Adrenal gland (tissue), 12 donors: Measurements from ENCODE around the gene LMNA. TPM values are rescaled to one million over a fixed set of nuclear protein-coding genes. Genes with fewer than 3 reads are reported as not detected.

Source experiments
- DNase-seq, 7 donors: peaks; one replicate each; pipeline ENCODE4 v3.0.0-alpha.2; 2019 to 2020
- H3K27ac ChIP-seq, 5 donors: fragments of 200-600 bp; sonication (generic) in 4 of 5; 1 replicate in 3 of 5; 2 replicates in 2 of 5; pipeline versions ENCODE4 v1.5.1 to v1.8.0; 2016 to 2020; ENCODE audit warnings: mild to moderate bottlenecking in 1 of 5
- H3K27me3 ChIP-seq: fragments of 200-600 bp; 2 replicates; pipeline ENCODE4 v1.8.0; 2021
- H3K36me3 ChIP-seq, 2 donors: fragments of 200-600 bp; replicated peaks in 1 of 2; 1 replicate in 1 of 2; 2 replicates in 1 of 2; pipeline versions ENCODE4 v1.5.1 to v1.8.0; 2018 to 2022
- H3K4me1 ChIP-seq, 2 donors: fragments of 200-600 bp; replicated peaks in 1 of 2; 1 replicate in 1 of 2; 2 replicates in 1 of 2; pipeline versions ENCODE4 v1.5.1 to v1.8.0; 2018 to 2021
- H3K4me3 ChIP-seq, 4 donors: fragments of 200-600 bp; sonication (generic) in 3 of 4; one replicate each; pipeline ENCODE4 v1.5.1; 2016 to 2018
- H3K9me3 ChIP-seq, 3 donors: fragments of 200-600 bp; sonication (generic) in 1 of 3; replicated peaks in 1 of 3; 1 replicate in 2 of 3; 2 replicates in 1 of 3; pipeline versions ENCODE4 v1.5.1 to v1.8.0; 2016 to 2021
- POLR2A ChIP-seq, 2 donors: fragments of 450-650 bp; IDR thresholded peaks; one replicate each; pipeline ENCODE4 v1.6.1; 2017; ENCODE audit warnings: antibody characterized with exemption in 2 of 2, mild to moderate bottlenecking in 2 of 2, moderate library complexity in 1 of 2
- WGBS, 4 donors: extraction: QIAGEN DNeasy Blood & Tissue Kit in 2 of 4; methylation state at CpG; one replicate each; pipeline versions ENCODE4 v1.1.5 to v1.1.7; 2013 to 2017; 5-methylcytosine and 5-hydroxymethylcytosine counted together
- intact Hi-C, 2 donors: fragments of 100-400 bp; cut with DNase I; formaldehyde crosslinking; loops; one replicate each; pipeline versions ENCODE4 v1.14.1 to v1.15.0; 2022 to 2023
- polyA plus RNA-seq, 3 donors: library from polyadenylated mRNA; stranded (reverse); fragments of 200-250 nt in 2 of 3; fragments of 350-450 nt in 1 of 3; fragmentation: Illumina TruSeq in 1 of 3; extraction: RNeasy Lipid Tissue Mini Kit (QIAGEN cat#74804) in 1 of 3; gene quantifications; one replicate each; pipeline ENCODE4 v1.2.3, GENCODE V29; 2013 to 2014
- total RNA-seq, 9 donors: library from RNA; depleted of rRNA in 4 of 9; stranded (reverse); fragments of >200 nt in 4 of 9; fragments of 120-200 nt in 1 of 9; fragmentation: NEBNext Ultra II Directional in 1 of 9; extraction: Animal tissue kit (Norgen Biotek cat#: 25700) in 1 of 9; gene quantifications; one replicate each; pipeline versions ENCODE4 v1.1.0 to v1.2.4, GENCODE V29; 2013 to 2023
- TF ChIP-seq, protein P1 (sequence below), 6 experiments: fragments of 450-650 bp in 4 of 6; fragments of 200-600 bp in 2 of 6; sonication (generic) in 1 of 6; IDR thresholded peaks; 1 replicate in 5 of 6; 2 replicates in 1 of 6; pipeline versions ENCODE4 v1.5.1 to v1.8.0; 2016 to 2021; ENCODE audit warnings: antibody characterized with exemption in 6 of 6, mild to moderate bottlenecking in 2 of 6, moderate library complexity in 1 of 6
- donor health status: healthy with polysubstance abuse.
- donor health status: Bipolar disorder and iron deficiency.
- donor health status: DM: yes; HTN: yes; CAD: no.
- donor health status: DM: no; HTN: no; CAD: no.
- donor health status: DM: no; HTN: no; CAD: no.
- donor health status: DM: yes; HTN: yes; CAD: no.

LMNA gene
- total and polyA plus RNA-seq, 12 donors = 116 to 591 (median 382) TPM

DNA sequence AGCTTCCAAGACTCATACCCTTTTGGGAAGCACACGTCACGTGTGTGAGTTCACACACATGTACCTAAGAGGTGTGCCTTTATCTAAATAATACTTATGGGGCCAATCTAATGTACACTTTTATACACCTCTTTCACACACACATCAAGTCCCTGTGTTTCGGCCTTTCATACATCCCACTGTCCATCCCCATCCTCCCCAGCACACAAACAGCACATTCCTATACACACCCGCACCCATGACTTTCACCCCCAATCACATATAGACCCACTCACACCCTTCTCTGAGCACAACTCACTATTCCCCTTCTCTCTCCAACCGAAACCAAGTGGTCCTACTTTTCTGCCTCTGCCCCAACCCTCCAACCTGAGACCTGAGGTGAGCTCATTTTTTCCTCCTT lies 35.8 kb upstream of the LMNA start:
- H3K4me3 ChIP-seq = no peak overlapping the region
- H3K27me3 ChIP-seq = no peaks in the 10 kb centered on the region
- intact Hi-C loops = no loop called here
- no peak overlapping the region for H3K27ac ChIP-seq
- no peak for TF ChIP-seq POLR2A (IDR thresholded peaks at IDR 0.05)
- TF ChIP-seq, protein P1, sequence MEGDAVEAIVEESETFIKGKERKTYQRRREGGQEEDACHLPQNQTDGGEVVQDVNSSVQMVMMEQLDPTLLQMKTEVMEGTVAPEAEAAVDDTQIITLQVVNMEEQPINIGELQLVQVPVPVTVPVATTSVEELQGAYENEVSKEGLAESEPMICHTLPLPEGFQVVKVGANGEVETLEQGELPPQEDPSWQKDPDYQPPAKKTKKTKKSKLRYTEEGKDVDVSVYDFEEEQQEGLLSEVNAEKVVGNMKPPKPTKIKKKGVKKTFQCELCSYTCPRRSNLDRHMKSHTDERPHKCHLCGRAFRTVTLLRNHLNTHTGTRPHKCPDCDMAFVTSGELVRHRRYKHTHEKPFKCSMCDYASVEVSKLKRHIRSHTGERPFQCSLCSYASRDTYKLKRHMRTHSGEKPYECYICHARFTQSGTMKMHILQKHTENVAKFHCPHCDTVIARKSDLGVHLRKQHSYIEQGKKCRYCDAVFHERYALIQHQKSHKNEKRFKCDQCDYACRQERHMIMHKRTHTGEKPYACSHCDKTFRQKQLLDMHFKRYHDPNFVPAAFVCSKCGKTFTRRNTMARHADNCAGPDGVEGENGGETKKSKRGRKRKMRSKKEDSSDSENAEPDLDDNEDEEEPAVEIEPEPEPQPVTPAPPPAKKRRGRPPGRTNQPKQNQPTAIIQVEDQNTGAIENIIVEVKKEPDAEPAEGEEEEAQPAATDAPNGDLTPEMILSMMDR (IDR thresholded peaks at IDR 0.05) = no peak
- no peaks in the 10 kb centered on the region for H3K9me3 ChIP-seq
- H3K4me1 ChIP-seq = peaks cover 9 to 14% of the 10 kb centered on the region in 2 donors
- no peaks in the 10 kb centered on the region for H3K36me3 ChIP-seq
- DNase-seq = no peak
- 88 to 95% (median 94%) methylated on average over 5 of the region's 5 CpGs for WGBS, 4 donors

DNA sequence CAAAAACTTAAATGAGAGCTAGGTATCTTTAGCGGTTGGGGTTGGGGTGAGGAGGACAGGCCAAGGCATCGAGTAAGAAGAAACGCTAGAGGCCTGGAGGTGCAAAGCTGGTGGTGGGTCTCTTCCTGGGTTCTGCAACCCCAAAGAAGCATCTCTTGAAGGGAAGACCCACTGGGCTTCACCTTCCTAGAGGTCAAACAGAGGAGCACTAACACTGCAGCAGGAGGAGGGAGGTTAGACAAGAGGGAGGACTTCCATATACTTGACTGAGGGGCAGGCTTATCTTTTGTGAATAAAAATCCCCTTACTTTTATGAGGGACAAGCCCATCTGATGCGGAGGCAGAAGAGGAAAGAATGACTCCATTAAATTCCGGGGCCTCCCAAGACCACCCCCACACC lies 34.7 kb upstream of the LMNA start:
- 88 to 93% (median 90%) methylated on average over 5 of the region's 5 CpGs for WGBS, 4 donors
- Histone ChIP-seq H3K27me3 (no peaks in the 10 kb centered on the region), H3K27ac (no peak overlapping the region), H3K36me3 (no peaks in the 10 kb centered on the region), H3K9me3 (no peaks in the 10 kb centered on the region), H3K4me3 (no peak overlapping the region), H3K4me1 (peaks cover 9 to 16% of the 10 kb centered on the region in 2 donors)
- no peak for DNase-seq
- intact Hi-C loops = no loop called here
- TF ChIP-seq, protein P1 (IDR thresholded peaks at IDR 0.05) = no peak
- TF ChIP-seq POLR2A (IDR thresholded peaks at IDR 0.05) = no peak

DNA sequence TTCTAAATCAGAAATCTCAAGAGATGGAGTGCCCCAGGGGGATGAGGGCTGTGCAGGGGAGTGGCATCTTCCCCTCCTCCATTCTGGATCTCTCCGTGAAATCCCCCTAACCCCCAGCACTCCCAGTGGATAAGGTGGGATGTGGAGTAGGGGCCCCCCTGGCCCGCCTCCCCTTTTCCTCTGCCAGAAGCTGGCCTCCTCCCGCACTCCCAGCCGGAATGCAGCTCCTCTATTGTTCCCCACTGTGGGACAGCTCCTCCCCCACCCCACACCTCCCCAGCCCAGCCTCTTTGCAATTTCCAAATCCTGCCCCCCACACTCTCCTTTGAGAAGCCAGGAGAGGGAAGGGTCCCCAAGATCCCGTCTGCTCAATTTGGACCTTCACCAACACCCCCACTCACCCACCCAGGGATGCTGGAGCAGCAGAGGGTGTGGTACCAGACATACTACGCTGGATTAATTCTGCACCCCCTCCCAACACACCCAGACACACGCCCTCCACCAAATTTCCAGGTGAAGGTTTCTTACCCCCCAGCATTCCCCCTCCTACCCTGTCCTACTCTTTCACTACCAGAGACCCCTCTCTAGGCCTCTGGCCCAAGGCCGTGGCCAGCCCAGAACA lies 34.2 kb upstream of the LMNA start:
- no peak for DNase-seq
- intact Hi-C loops = no loop called here
- H3K27ac ChIP-seq = no peak overlapping the region

DNA sequence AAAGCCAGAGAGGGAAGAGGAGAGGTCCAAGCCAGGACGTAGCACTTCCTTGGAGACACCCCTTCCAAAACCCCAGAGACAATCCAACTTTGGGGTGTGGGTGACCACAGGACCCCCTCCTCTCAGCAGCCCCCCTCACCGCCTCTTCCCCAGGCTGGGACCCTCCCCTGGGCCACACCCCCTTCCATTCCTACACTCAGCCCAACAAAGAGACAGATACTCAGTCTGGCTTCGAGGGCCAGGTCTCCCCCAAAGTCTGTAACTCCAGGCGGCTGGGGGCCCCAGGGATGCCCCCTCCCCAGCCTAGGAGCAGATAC lies 33.7 kb upstream of the LMNA start:
- intact Hi-C loops = no loop called here
- TF ChIP-seq, protein P1 (IDR thresholded peaks at IDR 0.05) = no peak
- TF ChIP-seq POLR2A (IDR thresholded peaks at IDR 0.05) = no peak
- Histone ChIP-seq H3K27ac (no peak overlapping the region), H3K36me3 (no peaks in the 10 kb centered on the region), H3K27me3 (no peaks in the 10 kb centered on the region), H3K4me3 (no peak overlapping the region), H3K4me1 (peaks cover 9 to 17% of the 10 kb centered on the region in 2 donors), H3K9me3 (no peaks in the 10 kb centered on the region)
- WGBS, 4 donors = 70 to 83% (median 76%) methylated on average over 3 to 4 of the region's 4 CpGs
- DNase-seq = no peak

More for the DNA sequence above, 34.2 kb upstream of the LMNA start:
- no peaks in the 10 kb centered on the region for H3K27me3 ChIP-seq
- H3K9me3 ChIP-seq = no peaks in the 10 kb centered on the region
- H3K36me3 ChIP-seq = no peaks in the 10 kb centered on the region
- WGBS, 4 donors = 71 to 91% (median 83%) methylated on average over 7 to 8 of the region's 8 CpGs
- peaks cover 9 to 16% of the 10 kb centered on the region in 2 donors for H3K4me1 ChIP-seq
- TF ChIP-seq POLR2A (IDR thresholded peaks at IDR 0.05) = no peak
- TF ChIP-seq, protein P1 (IDR thresholded peaks at IDR 0.05) = no peak
- no peak overlapping the region for H3K4me3 ChIP-seq
